ENCODE measurements around the gene RHCE. TPM values are rescaled to one million over a fixed set of nuclear protein-coding genes. Genes with fewer than 3 reads are reported as not detected.
"Not testable (repeated sequence)": the region's sequence is repeated elsewhere in the genome, so short reads cannot be mapped to it uniquely, and the experiment has no call there.

RHCE gene
- total RNA-seq, 1 donor from 2014 or later: 0.72 TPM

DNA sequence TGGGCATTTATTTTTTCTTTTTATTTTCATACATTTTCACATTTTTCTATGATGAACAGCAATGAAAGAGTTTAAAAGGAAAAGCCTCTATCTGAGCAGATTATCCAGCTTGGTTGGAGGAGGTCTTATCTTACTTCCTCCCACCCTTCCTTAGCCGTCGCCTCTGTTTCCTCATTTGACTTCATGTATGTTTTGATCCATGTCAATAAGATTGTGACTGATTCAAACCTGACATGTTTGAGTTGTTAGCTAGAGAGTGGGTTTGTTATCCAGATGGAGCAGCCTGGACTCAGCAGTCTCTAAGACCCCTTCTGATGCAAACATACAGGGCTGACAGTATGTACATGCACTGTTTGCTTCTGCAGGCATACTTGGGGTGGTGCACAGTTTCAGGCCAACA is 41.2 kb upstream of the RHCE start:
- no peaks in the 10 kb centered on the region for H3K27me3 Mint-ChIP-seq (ENCODE audit: low read depth)
- DNase-seq (ENCODE audit: low spot score in 2 of 2, unreplicated experiment in 2 of 2): no peak
- H3K4me3 Mint-ChIP-seq: no peak overlapping the region
- no peak overlapping the region for H3K27ac Mint-ChIP-seq
- H3K4me1 Mint-ChIP-seq: peaks cover 27% of the 10 kb centered on the region
- peaks cover 21% of the 10 kb centered on the region for H3K36me3 Mint-ChIP-seq
- H3K9me3 Mint-ChIP-seq: peaks cover 5% of the 10 kb centered on the region
- no peak for TF ChIP-seq CTCF (IDR thresholded peaks at IDR 0.05; ENCODE audit: unreplicated experiment)

DNA sequence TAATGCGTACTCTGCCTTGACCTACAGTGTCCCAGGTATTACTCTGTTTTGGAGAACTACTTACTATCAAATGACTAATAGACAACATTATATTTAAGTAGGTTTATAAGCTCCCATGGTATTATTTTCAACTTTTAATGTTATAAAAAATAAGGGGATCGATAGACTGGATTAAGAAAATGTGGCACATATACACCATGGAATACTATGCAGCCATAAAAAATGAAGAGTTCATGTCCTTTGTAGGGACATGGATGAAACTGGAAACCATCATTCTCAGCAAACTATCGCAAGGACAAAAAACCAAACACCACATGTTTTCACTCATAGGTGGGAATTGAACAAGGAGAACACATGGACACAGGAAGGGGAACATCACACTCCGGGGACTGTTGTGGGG is 40.2 kb upstream of the RHCE start:
- DNase-seq (ENCODE audit: low spot score in 2 of 2, unreplicated experiment in 2 of 2); H3K4me3 Mint-ChIP-seq; H3K27ac Mint-ChIP-seq; H3K9me3 Mint-ChIP-seq; H3K27me3 Mint-ChIP-seq (ENCODE audit: low read depth): not testable (repeated sequence)
- H3K36me3 Mint-ChIP-seq: peaks cover 26% of the 10 kb centered on the region
- H3K4me1 Mint-ChIP-seq: peaks cover 27% of the 10 kb centered on the region

DNA sequence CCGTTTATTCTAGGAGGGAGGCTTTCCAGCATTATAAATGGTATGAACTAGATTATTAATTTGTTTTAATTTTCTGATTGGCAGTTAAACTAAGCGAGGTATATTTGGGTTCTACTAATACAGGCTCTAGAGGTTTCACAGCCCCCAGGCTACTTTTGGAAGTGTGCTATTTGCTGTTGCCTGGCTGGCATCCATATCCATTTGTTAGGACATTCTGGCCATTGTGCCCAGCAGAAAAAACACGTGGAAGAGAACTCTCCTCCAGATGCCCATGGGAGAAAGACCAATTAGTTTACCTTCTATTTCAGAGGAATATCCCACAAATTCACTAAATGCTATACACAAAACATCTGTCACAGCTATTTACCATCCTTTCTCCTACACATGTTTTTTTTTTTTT is 39.4 kb upstream of the RHCE start:
- H3K27me3 Mint-ChIP-seq (ENCODE audit: low read depth): no peaks in the 10 kb centered on the region
- no peak overlapping the region for H3K4me3 Mint-ChIP-seq
- DNase-seq (ENCODE audit: low spot score in 2 of 2, unreplicated experiment in 2 of 2): no peak
- peaks cover 27% of the 10 kb centered on the region for H3K4me1 Mint-ChIP-seq
- no peaks in the 10 kb centered on the region for H3K9me3 Mint-ChIP-seq
- peak overlapping the region; percentile 32 for H3K27ac Mint-ChIP-seq
- no peak for TF ChIP-seq CTCF (IDR thresholded peaks at IDR 0.05; ENCODE audit: unreplicated experiment)
- peaks cover 24% of the 10 kb centered on the region for H3K36me3 Mint-ChIP-seq

GRCh38 chr1:25458541-25459298 is 38.1 kb upstream of the RHCE start:
- Mint-ChIP-seq H3K36me3 (peaks cover 29% of the 10 kb centered on the region), H3K9me3 (no peaks in the 10 kb centered on the region), H3K4me1 (peaks cover 27% of the 10 kb centered on the region), H3K27ac (peak overlapping the region; percentile 79), H3K4me3 (no peak overlapping the region), H3K27me3 (ENCODE audit: low read depth) (no peaks in the 10 kb centered on the region)
- DNase-seq (ENCODE audit: low spot score in 2 of 2, unreplicated experiment in 2 of 2): no peak
- TF ChIP-seq CTCF (IDR thresholded peaks at IDR 0.05; ENCODE audit: unreplicated experiment): no peak

DNA sequence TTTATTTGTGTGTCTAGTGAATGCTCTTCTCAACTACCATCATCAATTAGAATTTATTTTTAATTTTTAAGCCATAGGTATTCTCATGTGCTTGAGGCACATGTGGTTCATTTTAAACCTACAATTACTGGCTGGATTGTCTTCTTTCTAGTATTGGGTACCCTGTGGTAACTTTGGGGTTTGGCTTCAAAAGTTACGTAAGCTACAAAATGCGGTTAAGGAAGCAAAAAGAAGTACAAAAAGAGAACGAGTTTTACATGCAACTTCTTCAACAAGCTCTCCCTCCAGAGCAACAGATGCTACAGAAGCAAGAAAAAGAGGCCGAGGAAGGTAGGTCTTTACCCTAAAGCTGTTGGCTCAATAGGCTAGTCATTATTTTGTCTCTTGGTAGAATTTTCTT is 35.9 kb upstream of the RHCE start:
- peaks cover 32% of the 10 kb centered on the region for H3K36me3 Mint-ChIP-seq
- DNase-seq (ENCODE audit: low spot score in 2 of 2, unreplicated experiment in 2 of 2): no peak
- H3K27me3 Mint-ChIP-seq (ENCODE audit: low read depth): no peaks in the 10 kb centered on the region
- no peak for TF ChIP-seq CTCF (IDR thresholded peaks at IDR 0.05; ENCODE audit: unreplicated experiment)
- H3K4me3 Mint-ChIP-seq: no peak overlapping the region
- peaks cover 18% of the 10 kb centered on the region for H3K4me1 Mint-ChIP-seq
- H3K27ac Mint-ChIP-seq: no peak overlapping the region
- H3K9me3 Mint-ChIP-seq: no peaks in the 10 kb centered on the region

GRCh38 chr1:25451908-25452307 is 31.3 kb upstream of the RHCE start:
- Mint-ChIP-seq H3K4me1 (peaks cover 7% of the 10 kb centered on the region), H3K4me3 (no peak overlapping the region), H3K36me3 (peaks cover 27% of the 10 kb centered on the region), H3K27me3 (ENCODE audit: low read depth) (no peaks in the 10 kb centered on the region), H3K27ac (no peak overlapping the region), H3K9me3 (no peaks in the 10 kb centered on the region)
- DNase-seq (ENCODE audit: low spot score in 2 of 2, unreplicated experiment in 2 of 2): no peak
- TF ChIP-seq CTCF (IDR thresholded peaks at IDR 0.05; ENCODE audit: unreplicated experiment): no peak
